MCF 10A (cell line): ENCODE measurements around the gene FMO2. TPM values are rescaled to one million over a fixed set of nuclear protein-coding genes. Genes with fewer than 3 reads are reported as not detected.

ENCODE experiments used
- BruUV-seq: library from RNA; stranded (reverse); fragments of 400-500 nt; replicated peaks from 2 replicates; lab custom pipeline; 2021; lab: Mats Ljungman, UMichigan
- CTCF ChIA-PET: fragments of 300-600 bp; sonication (Branson Sonifier 250); formaldehyde crosslinking; extraction: SDS; loops from one replicate; lab custom pipeline; 2021; ENCODE audit warnings: antibody characterized with exemption, inconsistent platforms; lab: Yijun Ruan, JAX
- POLR2A ChIA-PET: fragments of 300-600, 350-650 bp; sonication (Branson Sonifier 250); formaldehyde crosslinking; extraction: SDS; loops from one replicate; lab custom pipeline; 2020; ENCODE audit warnings: antibody characterized with exemption, inconsistent platforms; lab: Yijun Ruan, JAX
- DNase-seq: peaks from one replicate; pipeline ENCODE4 v3.0.0-alpha.2; 2018; ENCODE audit not compliant: unreplicated experiment
- H3K27ac Mint-ChIP-seq: one replicate; pipeline ENCODE4 v1.8.0; 2022; ENCODE audit warnings: mild to moderate bottlenecking, low read depth, mixed read lengths; ENCODE audit not compliant: unreplicated experiment
- H3K27me3 Mint-ChIP-seq: one replicate; pipeline ENCODE4 v1.8.0; 2022; ENCODE audit warnings: mixed read lengths; ENCODE audit not compliant: insufficient read depth, unreplicated experiment
- H3K36me3 Mint-ChIP-seq: one replicate; pipeline ENCODE4 v1.8.0; 2022; ENCODE audit warnings: mild to moderate bottlenecking, moderate library complexity, mixed read lengths; ENCODE audit not compliant: insufficient read depth, unreplicated experiment
- H3K4me1 Mint-ChIP-seq: one replicate; pipeline ENCODE4 v1.8.0; 2022; ENCODE audit warnings: mixed read lengths; ENCODE audit not compliant: insufficient read depth, unreplicated experiment
- H3K4me3 Mint-ChIP-seq: one replicate; pipeline ENCODE4 v1.8.0; 2022; ENCODE audit warnings: mild to moderate bottlenecking, moderate library complexity, mixed read lengths; ENCODE audit not compliant: unreplicated experiment
- H3K9me3 Mint-ChIP-seq: one replicate; pipeline ENCODE4 v1.8.0; 2022; ENCODE audit warnings: mixed read lengths; ENCODE audit not compliant: unreplicated experiment
- CTCF ChIP-seq: fragments of 200-600 bp; IDR thresholded peaks from one replicate; pipeline ENCODE4 v1.8.0; 2022; ENCODE audit warnings: antibody characterized with exemption, mild to moderate bottlenecking; ENCODE audit not compliant: unreplicated experiment
- intact Hi-C: fragments of 100-400 bp; cut with micrococcal nuclease; formaldehyde crosslinking; loops from 2 replicates; pipeline ENCODE4 v1.14.1; 2022
- total RNA-seq: library from RNA; stranded (reverse); gene quantifications from 2 replicates; pipeline ENCODE4 v1.2.3, GENCODE V29; 2022

The FMO2 gene
- total RNA-seq, 1 experiment from 2014 or later: not detected

- no peak overlapping the region for H3K4me3 Mint-ChIP-seq
- H3K9me3 Mint-ChIP-seq: no peaks in the 10 kb centered on the region
- CTCF ChIA-PET: interaction anchor here (1.0 kb wide), 1 partner anchor 73 kb away, joined by 4 read pairs; no protein-coding TSS in a partner anchor
- no peak for TF ChIP-seq CTCF
- DNase-seq: peak; percentile 31
- no TSS peak for BruUV-seq
- no peaks in the 10 kb centered on the region for H3K4me1 Mint-ChIP-seq
- no peaks in the 10 kb centered on the region for H3K27me3 Mint-ChIP-seq
- POLR2A ChIA-PET: no interaction called here
- intact Hi-C loops: no loop called here
- no peaks in the 10 kb centered on the region for H3K36me3 Mint-ChIP-seq
- H3K27ac Mint-ChIP-seq: no peak overlapping the region
Observed at GRCh38 chr1:171140401-171140800, 44.7 kb upstream of the FMO2 start.

- Mint-ChIP-seq H3K9me3 (no peaks in the 10 kb centered on the region), H3K4me1 (no peaks in the 10 kb centered on the region), H3K27ac (no peak overlapping the region), H3K27me3 (no peaks in the 10 kb centered on the region), H3K36me3 (no peaks in the 10 kb centered on the region), H3K4me3 (no peak overlapping the region)
- intact Hi-C loops: no loop called here
- no TSS peak for BruUV-seq
- DNase-seq: no peak
- no peak for TF ChIP-seq CTCF
- CTCF ChIA-PET: interaction anchor here (0.8 to 1.2 kb wide), 4 partner anchors 14 to 72 kb away, joined by 3 to 4 read pairs (median 3); no protein-coding TSS in a partner anchor
- POLR2A ChIA-PET: no interaction called here
Observed at GRCh38 chr1:171140956-171141687, 44.0 kb upstream of the FMO2 start.

GRCh38 chr1:171141688-171142415 is 43.2 kb upstream of the FMO2 start:
- CTCF ChIA-PET: interaction anchor here (0.8 to 1.2 kb wide), 4 partner anchors 13 to 72 kb away, joined by 3 to 4 read pairs (median 3); no protein-coding TSS in a partner anchor
- POLR2A ChIA-PET: no interaction called here
- no peak overlapping the region for H3K27ac Mint-ChIP-seq
- TF ChIP-seq CTCF: no peak
- intact Hi-C loops: no loop called here
- BruUV-seq: no TSS peak
- no peak overlapping the region for H3K4me3 Mint-ChIP-seq
- H3K36me3 Mint-ChIP-seq: no peaks in the 10 kb centered on the region
- no peaks in the 10 kb centered on the region for H3K27me3 Mint-ChIP-seq
- DNase-seq: peak; percentile 74
- no peaks in the 10 kb centered on the region for H3K4me1 Mint-ChIP-seq
- no peaks in the 10 kb centered on the region for H3K9me3 Mint-ChIP-seq
